PFSK-1 (cell line): Measurements from ENCODE around the gene THG1L.

ENCODE experiments used
- FOXP2 ChIP-seq: optimal IDR thresholded peaks from 2 replicates; pipeline ENCODE3; 2011; ENCODE audit warnings: borderline replicate concordance, control low read depth, inconsistent platforms; ENCODE audit not compliant: insufficient read depth; ENCODE audit errors: extremely low read length, extremely low read depth
- POLR2AphosphoS5 ChIP-seq: IDR thresholded peaks from 2 replicates; pipeline ENCODE4 v1.6.1; 2012; ENCODE audit warnings: low read depth, mild to moderate bottlenecking, control low read depth, low read length, moderate library complexity
- SIN3A ChIP-seq: IDR thresholded peaks from 2 replicates; pipeline ENCODE4 v1.6.1; 2012; ENCODE audit warnings: mild to moderate bottlenecking, low read length, moderate library complexity, borderline replicate concordance; ENCODE audit not compliant: insufficient read depth
- TAF1 ChIP-seq: IDR thresholded peaks from 2 replicates; pipeline ENCODE4 v1.6.1; 2012; ENCODE audit warnings: low read length, control low read depth, borderline replicate concordance; ENCODE audit not compliant: insufficient read depth
- TF ChIP-seq, protein P1 (sequence below), 2 experiments: IDR thresholded peaks; 2 replicates each; pipeline versions ENCODE4 v1.6.1 to v1.8.0; 2011 to 2012; ENCODE audit warnings: low read depth in 2 of 2, low read length in 2 of 2, control low read depth in 1 of 2, inconsistent platforms in 1 of 2, mild to moderate bottlenecking in 1 of 2, moderate library complexity in 1 of 2; ENCODE audit not compliant: insufficient read depth in 1 of 2

THG1L gene

DNA sequence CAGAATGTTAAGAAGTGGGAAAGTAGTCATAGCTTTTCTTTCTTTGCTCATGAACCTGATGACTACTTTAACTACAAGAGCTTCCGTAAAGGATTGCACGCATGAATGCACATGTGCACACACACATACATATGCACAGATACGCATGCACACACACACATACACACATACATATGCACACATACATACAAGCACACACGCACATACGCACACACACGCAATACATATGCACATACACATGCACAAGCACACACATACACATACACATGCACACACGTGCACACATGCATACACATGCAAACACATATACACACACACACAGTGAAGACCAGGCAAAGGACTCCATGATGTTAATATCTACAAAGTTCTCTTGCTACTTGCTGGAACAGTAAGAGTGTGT lies 35.2 kb downstream of the THG1L start:
- no peak for TF ChIP-seq FOXP2

DNA sequence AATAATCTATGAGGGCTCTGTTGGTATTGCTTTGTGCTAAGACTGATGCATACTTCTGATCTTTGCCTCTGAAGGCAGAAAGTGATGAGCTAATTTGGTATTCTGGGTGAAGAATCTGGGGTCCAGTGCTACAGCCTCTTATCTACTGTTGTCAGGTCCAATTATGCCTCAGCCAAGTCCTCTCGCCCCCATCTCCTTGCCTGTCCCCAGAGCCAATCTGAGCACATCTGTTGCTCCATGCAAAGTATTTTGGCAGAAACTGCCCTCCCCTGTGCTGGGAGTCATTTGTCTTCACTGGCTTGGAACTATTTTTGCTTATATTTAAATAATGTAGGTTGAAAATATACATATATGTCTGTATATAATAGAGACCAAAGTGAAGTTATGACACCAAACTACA lies 35.7 kb downstream of the THG1L start:
- TF ChIP-seq SIN3A (no peak), POLR2AphosphoS5 (no peak), TAF1 (no peak), FOXP2 (no peak)
- TF ChIP-seq, protein P1, sequence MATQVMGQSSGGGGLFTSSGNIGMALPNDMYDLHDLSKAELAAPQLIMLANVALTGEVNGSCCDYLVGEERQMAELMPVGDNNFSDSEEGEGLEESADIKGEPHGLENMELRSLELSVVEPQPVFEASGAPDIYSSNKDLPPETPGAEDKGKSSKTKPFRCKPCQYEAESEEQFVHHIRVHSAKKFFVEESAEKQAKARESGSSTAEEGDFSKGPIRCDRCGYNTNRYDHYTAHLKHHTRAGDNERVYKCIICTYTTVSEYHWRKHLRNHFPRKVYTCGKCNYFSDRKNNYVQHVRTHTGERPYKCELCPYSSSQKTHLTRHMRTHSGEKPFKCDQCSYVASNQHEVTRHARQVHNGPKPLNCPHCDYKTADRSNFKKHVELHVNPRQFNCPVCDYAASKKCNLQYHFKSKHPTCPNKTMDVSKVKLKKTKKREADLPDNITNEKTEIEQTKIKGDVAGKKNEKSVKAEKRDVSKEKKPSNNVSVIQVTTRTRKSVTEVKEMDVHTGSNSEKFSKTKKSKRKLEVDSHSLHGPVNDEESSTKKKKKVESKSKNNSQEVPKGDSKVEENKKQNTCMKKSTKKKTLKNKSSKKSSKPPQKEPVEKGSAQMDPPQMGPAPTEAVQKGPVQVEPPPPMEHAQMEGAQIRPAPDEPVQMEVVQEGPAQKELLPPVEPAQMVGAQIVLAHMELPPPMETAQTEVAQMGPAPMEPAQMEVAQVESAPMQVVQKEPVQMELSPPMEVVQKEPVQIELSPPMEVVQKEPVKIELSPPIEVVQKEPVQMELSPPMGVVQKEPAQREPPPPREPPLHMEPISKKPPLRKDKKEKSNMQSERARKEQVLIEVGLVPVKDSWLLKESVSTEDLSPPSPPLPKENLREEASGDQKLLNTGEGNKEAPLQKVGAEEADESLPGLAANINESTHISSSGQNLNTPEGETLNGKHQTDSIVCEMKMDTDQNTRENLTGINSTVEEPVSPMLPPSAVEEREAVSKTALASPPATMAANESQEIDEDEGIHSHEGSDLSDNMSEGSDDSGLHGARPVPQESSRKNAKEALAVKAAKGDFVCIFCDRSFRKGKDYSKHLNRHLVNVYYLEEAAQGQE (IDR thresholded peaks at IDR 0.05; ENCODE audit: insufficient read depth in 1 of 2, low read depth in 2 of 2, low read length in 2 of 2): no peak

DNA sequence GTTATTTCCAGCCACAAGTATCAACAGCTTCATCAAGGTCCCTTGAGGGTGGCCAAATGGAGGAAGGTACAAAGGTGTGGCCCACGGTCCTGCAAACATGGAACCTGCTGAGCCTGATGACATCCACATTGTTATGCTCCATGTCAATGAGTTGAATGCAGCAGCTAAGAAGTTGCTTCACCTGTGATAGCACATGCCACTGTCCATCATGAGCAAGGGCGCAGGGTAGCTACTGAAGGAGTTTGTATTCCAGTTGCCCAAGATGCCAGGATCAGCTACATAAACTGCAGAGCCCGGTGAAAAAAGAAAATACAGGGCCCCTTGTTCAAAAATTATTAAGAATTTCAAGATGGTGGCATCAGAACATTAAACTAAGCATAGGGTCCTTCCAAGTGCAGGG lies 36.5 kb downstream of the THG1L start:
- TF ChIP-seq TAF1: no peak
- TF ChIP-seq, protein P1 (IDR thresholded peaks at IDR 0.05; ENCODE audit: insufficient read depth in 1 of 2, low read depth in 2 of 2, low read length in 2 of 2): no peak
- no peak for TF ChIP-seq POLR2AphosphoS5
- TF ChIP-seq FOXP2: no peak

DNA sequence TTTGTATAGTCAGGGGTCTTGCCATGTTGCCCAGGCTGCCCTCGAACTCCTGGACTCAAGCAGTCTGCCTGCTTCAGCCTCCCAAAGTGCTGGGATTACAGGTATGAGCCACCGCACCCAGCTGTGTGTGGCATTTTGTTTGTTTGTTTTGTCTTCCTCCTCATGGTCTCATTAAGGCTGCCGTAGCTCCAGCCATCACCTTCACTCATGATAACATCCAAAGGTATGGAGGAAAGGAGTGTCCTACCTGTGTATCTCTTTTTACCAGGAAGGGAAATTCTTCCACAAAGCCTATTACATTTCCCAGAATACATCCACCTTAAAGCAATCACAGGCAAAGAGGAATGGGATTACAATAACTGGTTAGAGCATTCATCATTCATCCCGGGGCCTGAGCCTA lies 39.4 kb downstream of the THG1L start:
- TF ChIP-seq FOXP2: no peak

DNA sequence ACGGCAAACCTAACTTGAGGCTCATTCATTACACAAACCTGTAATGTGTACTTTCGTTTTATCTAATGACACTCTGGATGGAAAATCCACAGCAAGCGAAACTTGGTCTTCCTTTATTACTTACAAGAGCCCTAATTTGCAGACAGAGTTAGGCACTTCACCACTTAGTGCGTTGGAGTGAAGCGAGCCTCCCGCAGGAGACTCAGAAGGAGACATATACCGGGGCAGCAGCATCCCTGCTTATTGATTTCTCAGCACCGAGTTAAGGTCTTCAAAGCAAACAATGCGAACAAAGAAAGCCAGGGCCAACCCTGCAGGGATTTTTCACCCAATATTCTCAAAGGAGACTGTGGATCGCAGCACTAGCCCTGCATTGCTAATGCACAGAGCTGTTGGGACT lies 40.9 kb downstream of the THG1L start:
- TF ChIP-seq TAF1 (no peak), POLR2AphosphoS5 (no peak), FOXP2 (no peak), SIN3A (no peak)
- TF ChIP-seq, protein P1 (IDR thresholded peaks at IDR 0.05; ENCODE audit: insufficient read depth in 1 of 2, low read depth in 2 of 2, low read length in 2 of 2): no peak

DNA sequence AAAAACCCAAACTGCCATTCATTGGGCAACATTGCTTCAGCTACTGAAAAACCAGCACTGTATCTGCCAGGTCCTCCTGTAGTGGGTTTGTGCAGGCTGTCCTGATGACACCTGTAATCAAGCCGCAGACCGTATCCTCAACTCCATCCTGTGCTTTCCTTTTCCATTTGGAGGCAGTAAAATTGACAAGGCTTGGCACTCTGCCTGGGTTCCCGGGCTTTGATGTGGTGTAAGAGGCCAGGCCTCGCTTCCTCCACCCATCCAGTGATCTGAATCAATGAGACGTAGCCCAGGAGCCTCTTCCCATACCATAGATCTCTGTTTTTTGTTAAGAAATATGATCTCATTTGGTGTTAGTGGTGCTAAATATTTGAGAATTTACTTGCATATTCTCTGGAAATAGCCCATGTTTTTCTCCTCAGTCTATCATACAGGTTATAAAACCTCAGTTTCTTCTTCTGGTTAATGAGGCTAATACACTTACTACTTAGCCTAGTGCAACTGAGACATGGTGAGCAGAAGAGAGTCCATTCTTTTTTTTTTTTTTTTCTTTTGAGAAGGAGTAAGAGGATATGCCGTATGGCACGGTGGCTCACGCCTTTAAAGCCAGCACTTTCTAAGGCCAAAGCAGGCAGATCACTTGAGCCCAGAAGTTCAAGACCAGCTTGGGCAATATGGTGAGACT lies 47.0 kb downstream of the THG1L start:
- TF ChIP-seq POLR2AphosphoS5 (no peak), SIN3A (no peak), TAF1 (no peak), FOXP2 (no peak)
- TF ChIP-seq, protein P1 (IDR thresholded peaks at IDR 0.05; ENCODE audit: insufficient read depth in 1 of 2, low read depth in 2 of 2, low read length in 2 of 2): no peak
